ENCODE results near the gene NUTM2B. TPM values are rescaled to one million over a fixed set of nuclear protein-coding genes. Genes with fewer than 3 reads are reported as not detected.
"Not testable (repeated sequence)": the region's sequence is repeated elsewhere in the genome, so short reads cannot be mapped to it uniquely, and the experiment has no call there.

The NUTM2B gene, protein sequence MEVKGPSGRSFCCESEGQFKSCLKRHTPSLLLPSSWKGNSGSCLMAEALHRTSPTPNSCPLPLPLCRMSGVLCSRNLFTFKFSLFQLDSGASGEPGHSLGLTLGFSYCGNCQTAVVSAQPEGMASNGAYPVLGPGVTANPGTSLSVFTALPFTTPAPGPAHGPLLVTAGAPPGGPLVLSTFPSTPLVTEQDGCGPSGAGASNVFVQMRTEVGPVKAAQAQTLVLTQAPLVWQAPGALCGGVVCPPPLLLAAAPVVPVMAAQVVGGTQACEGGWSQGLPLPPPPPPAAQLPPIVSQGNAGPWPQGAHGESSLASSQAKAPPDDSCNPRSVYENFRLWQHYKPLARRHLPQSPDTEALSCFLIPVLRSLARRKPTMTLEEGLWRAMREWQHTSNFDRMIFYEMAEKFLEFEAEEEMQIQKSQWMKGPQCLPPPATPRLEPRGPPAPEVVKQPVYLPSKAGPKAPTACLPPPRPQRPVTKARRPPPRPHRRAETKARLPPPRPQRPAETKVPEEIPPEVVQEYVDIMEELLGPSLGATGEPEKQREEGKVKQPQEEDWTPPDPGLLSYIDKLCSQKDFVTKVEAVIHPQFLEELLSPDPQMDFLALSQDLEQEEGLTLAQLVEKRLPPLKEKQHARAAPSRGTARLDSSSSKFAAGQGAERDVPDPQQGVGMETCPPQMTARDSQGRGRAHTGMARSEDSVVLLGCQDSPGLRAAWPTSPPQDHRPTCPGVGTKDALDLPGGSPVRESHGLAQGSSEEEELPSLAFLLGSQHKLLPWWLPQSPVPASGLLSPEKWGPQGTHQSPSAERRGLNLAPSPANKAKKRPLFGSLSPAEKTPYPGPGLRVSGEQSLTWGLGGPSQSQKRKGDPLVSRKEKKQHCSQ
- 0.87 TPM for polyA plus RNA-seq (2013, experiment 1 of 2; ENCODE audit: insufficient read length)
- 0.48 TPM for polyA plus RNA-seq (2013, experiment 2 of 2; ENCODE audit: insufficient read length)

DNA sequence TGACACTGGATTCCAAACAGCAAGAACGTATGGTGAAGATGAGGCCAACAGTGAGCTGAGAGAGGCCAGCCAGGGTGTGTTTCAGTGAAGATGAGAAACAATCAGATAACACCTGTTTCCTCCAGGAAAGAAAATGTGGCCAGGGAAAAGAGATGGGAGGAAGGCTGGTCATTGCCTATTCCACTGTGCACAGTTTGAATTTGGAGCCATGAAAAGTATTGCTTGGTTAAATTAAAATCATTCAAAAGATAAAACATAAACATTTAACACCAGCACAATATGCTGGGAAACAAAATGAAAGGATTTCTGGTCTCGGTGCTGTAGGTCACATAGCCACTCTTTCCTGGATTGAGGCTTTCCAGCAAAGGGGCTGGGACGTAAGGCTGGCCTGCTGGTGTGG lies at the start of gene NUTM2B:
Gene NUTM2B, plus strand, starts transcription at position 301 of the 400 bp plus-strand sequence. CDS start 383 bp downstream, outside the sequence.
- DNase-seq, result not testable (repeated sequence)

DNA sequence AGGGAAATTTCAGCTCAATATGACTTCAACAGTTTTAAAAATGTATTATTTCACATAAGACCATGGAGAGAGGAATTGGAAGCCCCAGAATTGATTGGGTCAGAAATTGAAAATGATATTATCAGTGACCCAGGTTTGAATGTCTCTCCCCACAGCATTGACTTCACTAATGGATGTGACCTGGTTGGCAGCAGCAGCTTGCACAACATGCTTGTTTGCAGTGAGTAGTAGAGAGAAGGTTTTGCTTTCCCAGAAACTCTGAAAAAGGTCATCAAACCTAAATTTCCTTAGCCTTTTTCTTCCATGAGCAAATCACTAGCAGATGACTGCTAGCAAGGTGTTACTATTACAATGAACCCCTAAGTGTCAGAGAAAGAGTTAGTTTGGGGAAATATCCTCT lies 39.7 kb upstream of the NUTM2B start:
- not testable (repeated sequence) for DNase-seq

DNA sequence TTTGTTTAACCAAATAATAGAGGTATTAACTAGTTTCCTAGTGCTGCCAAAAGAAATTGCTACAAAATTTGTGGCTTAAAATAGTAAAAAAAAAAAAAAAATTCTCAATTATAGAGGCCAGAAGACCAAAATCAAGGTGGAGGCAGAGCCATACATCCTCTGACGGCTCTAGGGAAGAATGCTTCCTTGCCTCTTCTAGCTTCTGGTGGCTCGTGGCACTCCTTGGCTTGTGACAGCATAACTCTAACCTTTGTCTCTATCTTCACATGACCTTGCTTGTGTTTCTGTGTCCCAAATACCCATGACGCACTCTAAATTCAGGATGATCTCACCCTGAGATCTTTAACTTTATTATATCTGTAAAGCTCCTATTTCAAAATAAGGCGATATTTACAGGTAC lies 38.3 kb upstream of the NUTM2B start:
- DNase-seq, result not testable (repeated sequence)

GRCh38 chr10:79669248-79669788 lies 33.7 kb upstream of the NUTM2B start:
- peak; percentile 43 for DNase-seq

DNA sequence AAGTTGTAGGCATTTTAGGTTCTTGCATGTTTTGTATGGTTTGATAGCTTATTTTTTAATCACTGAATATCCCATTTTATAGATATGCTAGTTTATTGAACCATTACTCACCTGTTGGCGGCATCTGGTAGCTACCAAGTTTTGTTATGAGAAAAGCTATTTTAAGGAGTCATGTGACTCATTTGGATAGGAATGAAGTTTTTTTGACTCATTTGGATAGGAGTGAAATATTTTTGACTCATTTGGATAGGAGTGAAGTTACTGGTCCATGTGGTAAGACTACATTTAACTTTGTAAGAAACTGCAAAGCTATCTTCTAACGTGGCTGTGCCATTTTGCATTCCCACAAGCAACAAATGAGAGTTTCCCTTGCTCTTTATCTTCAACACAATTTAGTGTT lies 28.1 kb upstream of the NUTM2B start:
- peak; percentile 47 for DNase-seq

DNA sequence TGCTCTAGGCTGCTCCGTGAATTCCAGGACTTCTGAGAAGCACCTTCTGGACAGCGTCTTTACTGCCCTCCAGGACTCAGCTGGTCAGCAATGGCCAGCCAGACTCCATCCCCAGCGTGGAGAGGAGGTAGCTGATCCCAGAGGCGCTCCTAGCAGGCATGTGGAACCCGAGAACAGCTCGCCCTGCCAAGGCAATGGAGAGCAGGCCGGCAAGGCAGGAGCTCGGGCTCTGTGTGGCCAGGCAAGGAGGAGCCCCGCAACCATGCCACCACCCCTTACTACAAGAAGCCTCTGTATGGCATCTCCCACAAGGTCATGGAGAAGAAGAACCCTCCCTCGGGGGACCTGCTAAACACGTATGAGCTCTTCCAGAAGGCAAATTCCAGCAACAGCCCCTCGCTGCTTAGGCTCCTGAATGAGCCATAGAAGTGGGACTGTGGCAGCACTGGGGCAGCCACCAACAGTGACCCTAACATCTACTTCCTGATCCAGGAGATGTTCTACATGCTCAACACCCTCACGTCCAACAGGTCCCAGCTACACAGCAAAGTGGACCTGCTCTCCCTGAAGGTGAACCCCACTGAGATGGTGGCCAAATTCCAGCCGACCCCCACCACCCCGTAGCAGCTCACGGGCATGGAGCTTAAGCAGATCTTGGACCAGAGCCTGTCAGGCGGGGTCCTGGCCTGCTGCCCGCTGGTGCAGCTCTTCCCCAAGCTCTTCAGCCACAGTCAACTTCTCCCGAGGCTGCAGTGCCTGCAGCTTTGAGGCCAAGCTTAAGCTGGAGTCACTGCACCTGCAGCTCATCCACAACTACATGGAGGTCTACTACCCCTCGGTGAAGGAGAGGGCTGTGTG lies 19.8 kb upstream of the NUTM2B start:
- DNase-seq, result not testable (repeated sequence)

- DNase-seq, result not testable (repeated sequence)
Measured at GRCh38 chr10:79683884-79684720, 18.9 kb upstream of the NUTM2B start.

GRCh38 chr10:79685044-79685685 lies 17.9 kb upstream of the NUTM2B start:
- DNase-seq, result peak; percentile 38

- DNase-seq, result not testable (repeated sequence)
Measured at GRCh38 chr10:79686595-79686994, 16.4 kb upstream of the NUTM2B start.

DNA sequence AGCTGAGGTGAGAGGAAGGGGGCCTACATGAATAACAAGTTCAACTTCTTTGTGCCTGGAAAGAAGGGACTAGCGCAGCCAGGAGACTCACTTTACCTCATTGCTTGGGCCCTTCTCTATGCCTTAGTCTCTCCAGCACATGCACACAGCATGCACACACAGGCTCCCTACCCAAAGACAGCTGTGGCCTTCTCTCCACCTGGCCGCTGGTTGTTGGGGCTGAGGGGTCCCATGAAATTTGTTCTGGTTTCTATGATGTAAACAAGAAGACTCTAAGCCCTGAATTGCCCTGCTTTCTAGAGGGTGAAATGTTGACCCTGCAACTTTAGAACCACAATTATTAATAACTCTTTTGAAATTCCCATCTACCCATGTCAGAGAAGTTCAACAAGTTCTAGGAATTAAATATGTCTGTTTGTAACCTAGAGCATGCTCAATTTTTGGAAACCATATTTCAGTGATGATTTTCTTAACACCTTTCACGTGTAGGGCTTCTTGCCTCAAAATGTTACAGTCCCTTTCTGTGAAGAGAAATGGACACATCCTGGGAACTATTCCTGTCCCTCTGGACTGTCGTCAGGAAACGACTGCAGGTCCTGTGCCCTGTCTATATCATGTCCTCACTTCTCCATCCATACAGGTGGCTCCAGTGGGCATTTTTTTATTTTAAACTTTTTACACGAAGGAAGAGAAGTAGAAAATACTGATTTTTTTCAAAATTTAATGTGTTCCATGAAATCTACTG lies 15.4 kb upstream of the NUTM2B start:
- not testable (repeated sequence) for DNase-seq

- not testable (repeated sequence) for DNase-seq
Measured at GRCh38 chr10:79688798-79689197, 14.2 kb upstream of the NUTM2B start.

DNA sequence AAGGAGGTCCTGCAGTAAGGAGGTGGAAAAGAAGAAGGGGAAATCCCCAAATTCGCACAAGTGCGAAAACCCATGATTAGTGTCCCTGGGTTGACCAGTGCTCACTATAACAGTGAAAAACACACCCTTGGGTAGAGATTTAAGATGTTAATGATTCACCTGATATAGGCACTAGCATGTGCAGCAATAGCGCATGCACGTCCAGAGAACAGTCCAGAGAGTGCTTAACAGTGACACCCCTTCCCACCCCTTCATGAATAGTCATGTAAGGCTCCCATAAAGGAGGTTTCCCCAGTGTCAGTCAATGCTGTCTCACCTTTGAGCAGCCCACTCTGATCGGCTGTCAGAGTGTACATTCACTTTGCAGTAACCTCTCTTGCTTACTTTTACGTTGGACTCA lies 6.4 kb upstream of the NUTM2B start:
- DNase-seq, result not testable (repeated sequence)

DNA sequence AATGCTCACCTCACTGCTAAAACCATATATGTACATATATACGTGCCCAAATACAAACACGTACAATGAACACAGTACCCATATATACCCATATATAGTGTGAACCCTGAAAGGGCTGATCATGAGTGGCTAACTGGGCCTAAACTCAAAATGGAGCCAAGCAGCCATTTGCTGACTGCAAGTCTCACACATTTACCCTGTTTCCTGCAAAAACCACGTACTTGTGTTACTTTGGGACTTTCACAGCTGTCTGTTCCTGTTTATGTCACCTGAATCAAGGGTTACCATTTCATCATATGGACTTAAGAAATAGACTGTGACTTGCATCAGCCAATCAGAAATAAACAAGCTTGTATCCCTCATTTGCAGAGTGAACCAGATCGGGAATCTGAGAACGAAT lies 5.9 kb upstream of the NUTM2B start:
- not testable (repeated sequence) for DNase-seq

DNA sequence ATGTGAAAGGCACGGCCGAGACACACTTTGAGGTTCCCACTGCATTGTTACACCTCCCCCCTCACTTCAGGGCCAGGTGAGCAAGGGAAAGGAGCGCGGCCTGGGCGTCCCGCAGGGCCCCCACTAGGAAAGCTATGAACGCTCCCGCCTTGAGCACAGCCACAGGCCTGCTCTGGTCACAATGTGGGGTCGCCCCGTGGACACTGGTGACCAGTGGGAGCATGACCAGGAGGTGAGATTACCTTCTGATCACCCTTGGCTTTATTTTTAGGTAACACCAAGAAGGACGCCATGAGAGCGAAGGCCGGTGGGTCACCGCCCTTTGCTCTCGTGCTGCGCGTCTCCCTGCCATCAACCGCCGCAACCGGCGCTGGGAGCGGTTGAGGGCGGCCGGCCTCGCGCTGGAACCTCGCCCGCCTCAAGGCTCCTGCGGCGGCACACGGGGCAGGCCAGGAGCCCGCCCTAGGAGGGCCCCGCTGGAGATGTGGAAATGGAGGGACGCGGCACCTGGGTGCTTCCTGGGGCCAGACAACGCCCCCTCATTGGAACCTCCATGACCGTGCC lies 2.6 kb upstream of the NUTM2B start:
- not testable (repeated sequence) for DNase-seq

- not testable (repeated sequence) for DNase-seq
Measured at GRCh38 chr10:79707017-79707416, 4.0 kb downstream of the NUTM2B start.

- DNase-seq, result not testable (repeated sequence)
Measured at GRCh38 chr10:79714976-79715375, 11.9 kb downstream of the NUTM2B start.

- not testable (repeated sequence) for DNase-seq
Measured at GRCh38 chr10:79716917-79717579, 14.0 kb downstream of the NUTM2B start.

DNA sequence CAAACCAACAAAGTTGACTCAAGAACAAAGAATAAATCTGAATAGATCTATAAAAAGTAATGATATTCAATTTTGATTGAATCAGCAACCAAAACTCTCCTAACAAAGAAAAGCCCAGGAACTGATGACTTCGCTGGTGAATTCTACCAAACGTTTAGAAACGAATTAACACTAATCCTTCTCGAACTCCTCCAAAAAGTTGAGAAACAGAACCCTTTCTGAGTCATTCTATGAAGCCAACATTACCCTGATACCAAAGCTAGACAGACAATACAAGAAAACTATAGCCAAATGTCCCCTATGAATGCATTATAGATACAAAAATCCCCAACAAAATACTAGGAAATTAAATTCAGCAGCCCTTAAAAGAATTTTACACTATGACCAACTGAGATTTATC lies 17.0 kb downstream of the NUTM2B start:
- DNase-seq, result not testable (repeated sequence)

- DNase-seq, result not testable (repeated sequence)
Measured at GRCh38 chr10:79726620-79727019, 23.6 kb downstream of the NUTM2B start.

All from fibroblast of skin of abdomen (primary cell).